NCI-H82 (cell line): Measurements from ENCODE around the gene DNAH9.

Experiments
- DNase-seq: peaks from one replicate; lab custom pipeline; 2025; lab: John Stamatoyannopoulos, UW

Gene DNAH9

DNA sequence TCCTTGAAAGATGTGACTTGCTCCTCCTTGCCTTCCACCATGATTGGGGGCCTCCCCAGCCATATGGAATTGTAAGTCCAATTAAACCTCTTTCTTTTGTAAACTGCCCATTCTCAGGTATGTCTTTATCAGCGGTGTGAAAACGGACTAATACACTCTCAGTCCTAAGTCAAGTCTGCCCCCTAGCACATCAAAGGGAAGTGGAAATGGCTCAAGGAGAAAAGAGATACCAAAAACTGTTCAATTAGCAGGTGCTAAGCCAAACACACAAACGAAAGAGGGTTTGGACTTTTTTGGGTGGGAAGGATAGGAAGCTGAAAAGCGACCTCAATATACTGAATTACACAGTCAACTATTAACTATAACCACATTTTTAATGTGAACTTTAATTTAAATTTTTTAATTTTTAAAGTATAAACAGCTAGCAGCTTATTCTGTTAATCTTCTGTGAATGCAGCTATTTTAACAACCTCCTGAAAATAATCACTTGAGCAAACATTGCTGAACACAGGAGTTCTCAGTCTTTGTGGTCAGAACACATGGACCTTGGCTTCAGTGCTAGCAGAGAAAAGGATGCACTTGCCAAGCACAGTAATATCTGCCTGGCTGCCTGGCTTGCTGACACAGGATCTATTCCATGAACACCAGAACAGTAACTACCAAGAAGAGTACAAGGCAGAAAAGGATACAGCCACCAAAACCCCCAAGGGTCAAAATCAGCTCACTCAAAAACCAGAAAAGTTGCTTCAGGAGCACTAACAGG is 388.1 kb downstream of the DNAH9 start:
- no peak for DNase-seq

DNA sequence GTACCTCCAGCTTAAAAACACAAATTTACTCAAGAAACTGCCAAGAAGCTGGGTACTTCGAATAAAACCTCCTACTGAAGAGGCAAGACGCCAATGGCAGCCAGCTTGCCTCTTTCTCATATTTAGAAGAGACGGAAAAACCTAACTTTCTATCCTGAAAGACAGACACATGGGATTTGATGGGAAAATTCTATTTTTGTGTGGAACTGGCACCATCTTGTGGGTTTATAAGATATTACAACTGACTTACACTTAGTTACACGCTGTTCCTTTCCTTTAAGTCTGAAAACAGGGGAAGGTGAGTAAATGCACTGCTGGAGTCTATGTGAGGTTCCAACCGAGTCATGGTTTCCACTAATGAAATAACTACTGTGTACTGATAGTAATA is 388.7 kb downstream of the DNAH9 start:
- peak; percentile 69 for DNase-seq

DNA sequence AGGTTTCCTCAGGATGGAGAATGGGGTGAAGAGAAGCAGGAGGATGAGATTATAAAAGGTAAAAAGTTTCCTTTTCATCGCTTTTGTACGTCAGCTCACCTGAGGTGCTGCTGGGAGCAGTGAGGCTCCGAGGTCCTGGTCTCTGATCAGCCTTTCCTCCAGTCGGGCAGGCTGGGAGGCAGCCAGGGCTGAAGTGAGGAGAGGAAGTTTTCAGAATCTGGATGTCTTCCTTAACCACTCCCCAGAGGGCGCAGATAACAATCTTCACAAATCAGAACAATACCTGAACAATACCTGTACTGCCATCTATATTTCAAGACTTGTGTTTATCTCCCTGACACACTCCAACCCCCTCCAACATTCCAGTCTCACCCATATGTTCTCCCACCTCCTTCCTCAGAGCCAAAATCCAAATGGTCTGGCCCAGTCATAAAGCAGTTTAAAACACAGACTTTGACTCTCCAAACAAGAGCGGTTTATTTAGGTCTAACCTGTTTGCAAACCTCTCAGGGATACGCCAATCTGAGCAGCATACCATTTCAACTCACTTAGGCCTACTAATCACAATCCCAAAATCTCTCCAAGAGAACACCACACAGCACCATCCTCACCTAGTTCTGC is 392.2 kb downstream of the DNAH9 start:
- no peak for DNase-seq

DNA sequence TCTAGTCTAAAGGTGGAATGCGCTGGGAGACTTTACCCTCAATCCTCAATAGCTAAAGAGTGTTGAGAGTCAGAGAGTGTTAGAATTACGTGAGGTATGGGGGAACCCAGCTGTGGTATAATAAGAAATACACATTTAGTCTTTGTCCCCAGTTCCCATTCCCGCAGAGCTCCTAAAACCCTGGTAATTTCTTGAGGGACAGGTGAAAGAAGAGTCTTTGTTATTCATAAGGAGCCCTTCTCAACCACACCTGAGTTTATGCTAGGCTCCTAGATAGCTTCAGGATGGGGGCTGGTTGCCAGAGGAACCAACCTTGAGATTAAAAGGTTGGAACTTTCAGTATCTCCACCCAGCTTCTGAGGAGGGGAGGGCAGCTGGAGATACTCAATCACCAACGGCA is 393.2 kb downstream of the DNAH9 start:
- DNase-seq, result no peak

DNA sequence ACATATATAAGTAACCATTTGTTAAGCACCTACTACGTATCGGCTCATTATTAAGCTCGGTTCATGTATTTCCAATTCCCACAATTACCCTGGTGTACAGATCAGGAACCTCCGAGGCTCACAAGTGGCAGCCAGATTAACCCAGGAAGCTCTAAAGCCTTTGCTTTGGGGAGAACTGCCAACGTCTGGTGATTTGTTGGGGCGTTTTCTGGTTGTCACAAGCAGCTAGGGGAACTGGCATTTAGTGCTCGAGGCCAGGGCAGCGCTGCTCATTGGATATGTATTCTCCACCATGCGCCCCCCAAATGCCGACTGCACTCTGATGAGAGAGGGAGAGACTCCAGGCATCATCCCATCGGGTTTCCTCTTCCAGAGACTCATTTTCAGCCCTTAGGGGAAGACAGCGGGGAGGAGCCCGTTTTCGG is 398.5 kb downstream of the DNAH9 start:
- peak; percentile 79 for DNase-seq

DNA sequence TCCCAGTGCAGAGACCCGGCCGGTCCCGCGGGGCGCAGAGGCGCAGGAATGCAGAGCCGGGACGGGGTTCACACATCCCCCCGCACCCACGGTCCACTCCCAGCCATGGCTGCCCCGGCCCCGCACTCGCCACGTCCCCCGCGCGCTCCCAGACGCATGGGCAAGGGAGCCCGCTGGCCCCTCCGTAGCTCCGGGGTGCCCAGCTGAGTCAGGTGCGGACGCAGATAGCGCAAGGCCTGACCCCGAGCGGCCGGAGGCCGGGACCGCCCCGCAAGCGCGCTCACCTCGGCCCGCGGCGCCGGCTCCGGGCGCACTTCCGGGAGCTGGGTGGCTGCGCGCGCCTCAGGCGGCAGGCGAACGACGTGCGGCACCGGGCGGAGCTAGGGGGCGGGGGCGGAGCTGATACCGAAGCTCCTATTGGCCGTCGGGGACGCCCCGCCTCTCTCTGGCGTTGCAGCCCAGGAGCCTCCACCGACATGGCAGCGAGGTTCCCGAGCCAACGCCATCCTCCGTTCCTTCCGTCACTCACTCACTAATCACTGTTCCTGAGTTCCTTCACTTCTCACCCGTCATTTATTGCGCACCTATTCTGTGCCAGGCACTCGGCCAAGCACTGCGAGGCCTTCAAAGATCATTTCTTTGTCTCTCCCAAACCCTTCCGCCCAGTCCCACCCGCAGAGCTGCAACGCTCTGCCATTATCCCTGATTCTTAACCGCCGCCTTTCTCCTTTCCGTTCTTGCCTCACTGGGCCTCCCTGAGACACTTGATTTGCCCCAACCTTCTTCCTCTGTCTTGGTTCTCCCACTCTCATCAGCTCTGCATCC is 399.1 kb downstream of the DNAH9 start, which contains the start of gene ZNF18:
Gene ZNF18 (minus strand): TSS at position 329 of the 825 bp plus-strand sequence. CDS start 4,646 bp downstream, outside the sequence.
- DNase-seq, result peak; percentile 98

DNA sequence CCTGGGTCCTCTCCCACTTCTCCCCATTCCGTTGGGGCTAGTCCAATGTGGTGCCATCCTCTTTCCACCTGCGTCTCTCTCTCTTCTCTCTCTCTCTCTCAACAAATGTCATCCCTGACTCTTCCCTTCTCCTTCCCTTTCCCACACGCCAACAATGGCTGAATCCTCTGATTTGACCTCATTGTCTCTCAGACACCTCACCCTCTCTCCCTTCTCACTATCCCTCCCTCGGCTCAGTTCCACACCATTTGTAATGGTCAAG is 399.6 kb downstream of the DNAH9 start:
- DNase-seq, result no peak

DNA sequence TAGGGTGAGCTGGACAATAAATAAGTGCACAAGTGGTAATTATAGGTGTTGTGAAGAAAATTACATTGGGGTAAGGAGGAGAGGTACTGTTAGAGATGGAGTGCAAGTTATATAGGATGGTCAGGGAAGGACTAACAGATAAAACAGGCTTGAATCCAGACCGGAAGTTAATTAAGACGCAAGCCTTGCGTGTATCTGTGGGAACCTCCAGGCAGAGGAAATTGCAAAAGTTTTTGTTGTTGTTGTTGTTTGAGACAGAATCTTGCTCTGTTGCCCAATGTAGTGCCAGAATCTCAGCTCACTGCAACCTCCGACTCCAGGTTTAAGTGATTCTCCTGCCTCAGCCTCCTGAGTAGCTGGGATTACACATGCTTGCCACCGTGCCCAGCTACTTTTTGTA is 401.4 kb downstream of the DNAH9 start:
- no peak for DNase-seq

DNA sequence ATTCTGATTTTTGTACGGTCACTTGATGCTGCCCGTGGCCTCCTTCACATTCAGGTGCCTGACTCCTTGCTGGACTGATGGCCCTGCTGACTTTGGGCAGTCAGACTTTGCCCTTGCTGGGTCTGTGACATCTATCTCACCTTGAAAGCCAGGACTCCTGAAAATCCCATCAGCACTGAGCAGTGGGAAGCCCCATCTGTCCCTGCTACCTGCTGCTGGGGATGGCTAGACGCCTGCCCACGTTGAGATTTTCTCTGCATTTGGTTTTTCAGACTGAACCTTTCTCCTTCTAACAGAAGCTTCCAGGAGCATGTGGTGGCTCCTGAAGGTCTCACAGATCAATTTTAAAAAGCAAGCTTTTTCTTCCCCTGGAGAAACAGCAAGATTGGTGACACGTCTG is 409.2 kb downstream of the DNAH9 start:
- peak; percentile 56 for DNase-seq
